H9 (cell line): ENCODE results near the gene TRIM67. TPM values are rescaled to one million over a fixed set of nuclear protein-coding genes. Genes with fewer than 3 reads are reported as not detected.

Experiments
- DNase-seq: peaks from one replicate; pipeline ENCODE4 v3.0.0-alpha.2; 2017
- H2AFZ ChIP-seq: one replicate; pipeline ENCODE4 v1.6.1; 2013; ENCODE audit warnings: mild to moderate bottlenecking, low read length, control low read depth, moderate library complexity
- H2AK5ac ChIP-seq: 2 replicates; pipeline ENCODE4 v1.6.1; 2013; ENCODE audit warnings: low read length, control low read depth, mixed read lengths; ENCODE audit not compliant: insufficient read length
- H2BK120ac ChIP-seq: one replicate; pipeline ENCODE4 v1.6.1; 2013; ENCODE audit warnings: low read depth, mild to moderate bottlenecking, low read length, control low read depth, inconsistent platforms; ENCODE audit not compliant: poor library complexity, severe bottlenecking
- H2BK12ac ChIP-seq: 2 replicates; pipeline ENCODE4 v1.6.1; 2013; ENCODE audit warnings: low read length, control low read depth, mixed read lengths, low read depth; ENCODE audit not compliant: insufficient read length
- H2BK15ac ChIP-seq: 2 replicates; pipeline ENCODE4 v1.6.1; 2013; ENCODE audit warnings: low read depth, low read length, control low read depth
- H2BK20ac ChIP-seq: one replicate; pipeline ENCODE4 v1.6.1; 2013; ENCODE audit warnings: low read depth, mild to moderate bottlenecking, low read length, control low read depth, inconsistent platforms; ENCODE audit not compliant: poor library complexity, severe bottlenecking
- H2BK5ac ChIP-seq: 2 replicates; pipeline ENCODE4 v1.6.1; 2013; ENCODE audit warnings: low read length, control low read depth, mixed read lengths; ENCODE audit not compliant: insufficient read length
- H3K14ac ChIP-seq: 2 replicates; pipeline ENCODE4 v1.6.1; 2013; ENCODE audit warnings: low read length, control low read depth; ENCODE audit not compliant: insufficient read depth
- H3K18ac ChIP-seq: 2 replicates; pipeline ENCODE4 v1.6.1; 2013; ENCODE audit warnings: low read depth, mild to moderate bottlenecking, mixed read lengths, low read length, control low read depth; ENCODE audit not compliant: insufficient read length
- H3K23ac ChIP-seq: 2 replicates; pipeline ENCODE4 v1.6.1; 2013; ENCODE audit warnings: low read length, control low read depth, mixed read lengths, low read depth; ENCODE audit not compliant: insufficient read length
- H3K23me2 ChIP-seq: 2 replicates; pipeline ENCODE4 v1.6.1; 2013; ENCODE audit warnings: low read depth, mild to moderate bottlenecking, mixed read lengths, low read length, control low read depth; ENCODE audit not compliant: insufficient read length, poor library complexity, severe bottlenecking
- H3K27ac ChIP-seq: 2 replicates; pipeline ENCODE4 v1.5.1; 2013; ENCODE audit warnings: low read length, control low read depth, mixed read lengths, low read depth; ENCODE audit not compliant: insufficient read length
- H3K27me3 ChIP-seq: 2 replicates; pipeline ENCODE4 v1.6.1; 2013; ENCODE audit warnings: low read length, control low read depth, inconsistent platforms; ENCODE audit not compliant: insufficient read depth
- H3K4ac ChIP-seq: 2 replicates; pipeline ENCODE4 v1.6.1; 2013; ENCODE audit warnings: low read depth, mild to moderate bottlenecking, control low read depth, inconsistent platforms, low read length, moderate library complexity
- H3K4me1 ChIP-seq: 2 replicates; pipeline ENCODE4 v1.6.1; 2013; ENCODE audit warnings: low read length, control low read depth, inconsistent platforms; ENCODE audit not compliant: insufficient read depth
- H3K4me2 ChIP-seq: 2 replicates; pipeline ENCODE4 v1.6.1; 2013; ENCODE audit warnings: low read length, control low read depth, mixed read lengths; ENCODE audit not compliant: insufficient read length, insufficient read depth
- H3K56ac ChIP-seq: 2 replicates; pipeline ENCODE4 v1.6.1; 2013; ENCODE audit warnings: low read depth, mild to moderate bottlenecking, mixed read lengths, low read length, control low read depth; ENCODE audit not compliant: insufficient read length
- H3K79me1 ChIP-seq: 2 replicates; pipeline ENCODE4 v1.6.1; 2013; ENCODE audit warnings: low read depth, mild to moderate bottlenecking, moderate library complexity, low read length, control low read depth, inconsistent platforms; ENCODE audit not compliant: insufficient read depth, poor library complexity, severe bottlenecking
- H3K79me2 ChIP-seq: 2 replicates; pipeline ENCODE4 v1.6.1; 2013; ENCODE audit warnings: low read length, control low read depth, inconsistent platforms; ENCODE audit not compliant: insufficient read depth
- H3K9ac ChIP-seq: 2 replicates; pipeline ENCODE4 v1.6.1; 2013; ENCODE audit warnings: low read length, control low read depth, mixed read lengths; ENCODE audit not compliant: insufficient read length; ENCODE audit errors: extremely low read depth
- H3K9me3 ChIP-seq: one replicate; pipeline ENCODE4 v1.6.1; 2013; ENCODE audit warnings: low read depth, low read length, inconsistent platforms; ENCODE audit not compliant: control insufficient read depth
- H3T11ph ChIP-seq: one replicate; pipeline ENCODE4 v1.6.1; 2013; ENCODE audit warnings: mild to moderate bottlenecking, low read length, control low read depth, inconsistent platforms
- H4K20me1 ChIP-seq: one replicate; pipeline ENCODE4 v1.6.1; 2013; ENCODE audit not compliant: control insufficient read depth, insufficient read length, insufficient read depth
- H4K5ac ChIP-seq: 2 replicates; pipeline ENCODE4 v1.6.1; 2013; ENCODE audit warnings: low read depth, mild to moderate bottlenecking, mixed read lengths, low read length, control low read depth; ENCODE audit not compliant: insufficient read length
- H4K8ac ChIP-seq: replicated peaks from 2 replicates; pipeline ENCODE4 v1.6.1; 2013; ENCODE audit warnings: low read length, control low read depth, mixed read lengths, low read depth; ENCODE audit not compliant: insufficient read length
- H4K91ac ChIP-seq: 2 replicates; pipeline ENCODE4 v1.6.1; 2013; ENCODE audit warnings: low read depth, mild to moderate bottlenecking, moderate library complexity, mixed read lengths, low read length, control low read depth; ENCODE audit not compliant: insufficient read length
- H3K27ac Mint-ChIP-seq, 3 experiments: 2 replicates in 2 of 3; 3 replicates in 1 of 3; pipeline ENCODE4 v1.8.0; 2020 to 2021; ENCODE audit warnings: mixed read lengths in 3 of 3, mild to moderate bottlenecking in 1 of 3, moderate library complexity in 1 of 3
- H3K27me3 Mint-ChIP-seq: 2 replicates; pipeline ENCODE4 v1.8.0; 2021; ENCODE audit warnings: low read depth, mild to moderate bottlenecking, moderate library complexity, mixed read lengths
- H3K36me3 Mint-ChIP-seq, 3 experiments: 2 replicates in 2 of 3; 3 replicates in 1 of 3; pipeline ENCODE4 v1.8.0; 2020 to 2021; ENCODE audit warnings: low read depth in 3 of 3, mixed read lengths in 3 of 3; ENCODE audit not compliant: insufficient read depth in 1 of 3
- H3K4me1 Mint-ChIP-seq, 2 experiments: 2 replicates each; pipeline ENCODE4 v1.8.0; 2020; ENCODE audit warnings: mixed read lengths in 2 of 2
- H3K4me3 Mint-ChIP-seq, 2 experiments: 2 replicates in 1 of 2; 3 replicates in 1 of 2; pipeline ENCODE4 v1.8.0; 2020 to 2021; ENCODE audit warnings: mild to moderate bottlenecking in 2 of 2, mixed read lengths in 2 of 2, moderate library complexity in 1 of 2
- H3K9me3 Mint-ChIP-seq, 2 experiments: 2 replicates in 1 of 2; 3 replicates in 1 of 2; pipeline ENCODE4 v1.8.0; 2020; ENCODE audit warnings: mild to moderate bottlenecking in 2 of 2, mixed read lengths in 2 of 2, moderate library complexity in 1 of 2
- CTCF ChIP-seq: fragments of 200-600 bp; sonication (generic); conservative IDR thresholded peaks from 3 replicates; pipeline ENCODE4 v1.8.0; 2021; ENCODE audit warnings: antibody characterized with exemption, mild to moderate bottlenecking
- WGBS: extraction: QIAGEN DNeasy Blood & Tissue Kit; methylation state at CpG from one replicate; pipeline ENCODE4 v1.1.7; 2013; ENCODE audit warnings: missing lambda C conversion rate, low lambda C conversion rate, mixed read lengths; ENCODE audit not compliant: insufficient read length; ENCODE audit errors: extremely low coverage; 5-methylcytosine and 5-hydroxymethylcytosine counted together
- total RNA-seq: library from RNA; stranded (reverse); gene quantifications from 2 replicates; pipeline ENCODE4 v1.2.1, GENCODE V29; 2021

Gene TRIM67
- total RNA-seq, 1 experiment from 2014 or later: not detected

GRCh38 chr1:231194843-231195516 lies 33.1 kb downstream of the TRIM67 start:
- Histone ChIP-seq H2BK120ac (no peak overlapping the region), H3K14ac (no peak overlapping the region), H3K56ac (no peak overlapping the region), H3K27ac (no peak overlapping the region), H3K4me2 (no peak overlapping the region), H4K20me1 (no peaks in the 10 kb centered on the region), H3K23ac (no peak overlapping the region), H3K23me2 (no peaks in the 10 kb centered on the region), H2BK15ac (no peak overlapping the region), H4K91ac (no peak overlapping the region), H3K79me2 (no peaks in the 10 kb centered on the region), H4K8ac (no peak overlapping the region), H3K79me1 (no peaks in the 10 kb centered on the region), H2BK20ac (no peak overlapping the region), H2AFZ (no peak overlapping the region), H3K18ac (no peak overlapping the region), H3K4ac (no peak overlapping the region), H2BK12ac (no peak overlapping the region), H3T11ph (no peak overlapping the region), H4K5ac (no peak overlapping the region), H3K9me3 (no peaks in the 10 kb centered on the region), H3K27me3 (no peaks in the 10 kb centered on the region; the same call in 1 of the 2 replicates), H3K9ac (no peak overlapping the region), H2AK5ac (no peak overlapping the region), H2BK5ac (no peak overlapping the region), H3K4me1 (no peaks in the 10 kb centered on the region)
- no peak for TF ChIP-seq CTCF
- Mint-ChIP-seq H3K36me3 (peaks cover 0 to under 1% (median 0%) of the 10 kb centered on the region in 3 experiments; a peak in 1 of 7 replicates), H3K4me3 (no peak overlapping the region), H3K27ac (no peak overlapping the region), H3K27me3 (peaks cover 99% of the 10 kb centered on the region), H3K4me1 (peaks cover 5 to 8% of the 10 kb centered on the region in 2 experiments), H3K9me3 (peaks cover under 1 to 2% of the 10 kb centered on the region in 2 experiments; a peak in 4 of 5 replicates)
- DNase-seq: no peak
- WGBS: no CpG with 5 or more reads among the region's 8 CpGs
